ENCODE data around the gene ZNF670. TPM values are rescaled to one million over a fixed set of nuclear protein-coding genes. Genes with fewer than 3 reads are reported as not detected.
"Not testable (repeated sequence)": the region's sequence is repeated elsewhere in the genome, so short reads cannot be mapped to it uniquely, and the experiment has no call there.

The ZNF670 gene
- polyA plus RNA-seq (2013, experiment 1 of 2; ENCODE audit: insufficient read length) = 2.2 TPM
- 2.3 TPM for polyA plus RNA-seq (2013, experiment 2 of 2; ENCODE audit: insufficient read length)

- peak; percentile 93 for DNase-seq
Observed at GRCh38 chr1:247078258-247079140, at the start of gene ZNF670. Gene ZNF670 (minus strand): TSS chr1:247078811. CDS start chr1:247078596, 215 bp downstream.

- DNase-seq = not testable (repeated sequence)
Observed at GRCh38 chr1:247127519-247128282, 49.1 kb upstream of the ZNF670 start.

GRCh38 chr1:247126601-247127000, 48.0 kb upstream of the ZNF670 start:
- DNase-seq = not testable (repeated sequence)

- not testable (repeated sequence) for DNase-seq
Observed at GRCh38 chr1:247126166-247126565, 47.6 kb upstream of the ZNF670 start.

- no peak for DNase-seq
Observed at GRCh38 chr1:247121382-247121781, 42.8 kb upstream of the ZNF670 start.

GRCh38 chr1:247120408-247120668, 41.7 kb upstream of the ZNF670 start:
- DNase-seq = not testable (repeated sequence)

GRCh38 chr1:247119600-247120407, 41.2 kb upstream of the ZNF670 start:
- no peak for DNase-seq

- peak; percentile 14 for DNase-seq
Observed at GRCh38 chr1:247118946-247119446, 40.4 kb upstream of the ZNF670 start.

GRCh38 chr1:247115545-247115944, 36.9 kb upstream of the ZNF670 start:
- no peak for DNase-seq

GRCh38 chr1:247115141-247115510, 36.5 kb upstream of the ZNF670 start:
- DNase-seq = no peak

GRCh38 chr1:247114351-247115140, 35.9 kb upstream of the ZNF670 start:
- no peak for DNase-seq

- no peak for DNase-seq
Observed at GRCh38 chr1:247113733-247114271, 35.2 kb upstream of the ZNF670 start.

- no peak for DNase-seq
Observed at GRCh38 chr1:247113094-247113497, 34.5 kb upstream of the ZNF670 start.

GRCh38 chr1:247112479-247112781, 33.8 kb upstream of the ZNF670 start:
- DNase-seq = no peak

GRCh38 chr1:247111700-247112478, 33.3 kb upstream of the ZNF670 start:
- peak; percentile 35 for DNase-seq

GRCh38 chr1:247111259-247111699, 32.7 kb upstream of the ZNF670 start:
- peak; percentile 5 for DNase-seq

GRCh38 chr1:247110627-247111258, 32.1 kb upstream of the ZNF670 start:
- peak; percentile 6 for DNase-seq

- DNase-seq = no peak
Observed at GRCh38 chr1:247107694-247108093, 29.1 kb upstream of the ZNF670 start.

GRCh38 chr1:247105966-247106365, 27.4 kb upstream of the ZNF670 start:
- no peak for DNase-seq

- DNase-seq = no peak
Observed at GRCh38 chr1:247104965-247105364, 26.4 kb upstream of the ZNF670 start.

All from fibroblast of skin of scalp (primary cell).